ENCODE results near the gene GALNT2.

GALNT2 gene

GRCh38 chr1:230188826-230189225, 121.8 kb downstream of the GALNT2 start:
- Histone ChIP-seq H3K27ac (ENCODE audit: low read depth, low read length) (no peak overlapping the region), H3K4me1 (ENCODE audit: control insufficient read depth, insufficient read depth, low read length, unreplicated experiment) (peaks cover 35% of the 10 kb centered on the region), H3K4me3 (ENCODE audit: low read depth, low read length) (no peak overlapping the region), H3K36me3 (ENCODE audit: insufficient read depth, low read length) (no peaks in the 10 kb centered on the region), H2AFZ (ENCODE audit: low read length, unreplicated experiment) (no peak overlapping the region), H3K79me2 (ENCODE audit: control insufficient read depth, insufficient read depth, low read length, unreplicated experiment) (peaks cover 68% of the 10 kb centered on the region), H3K27me3 (ENCODE audit: insufficient read depth, low read length) (no peaks in the 10 kb centered on the region)

GRCh38 chr1:230189341-230189740, 122.3 kb downstream of the GALNT2 start:
- no peaks in the 10 kb centered on the region for H3K27me3 ChIP-seq (ENCODE audit: insufficient read depth, low read length)
- no peak overlapping the region for H2AFZ ChIP-seq (ENCODE audit: low read length, unreplicated experiment)
- H3K4me1 ChIP-seq (ENCODE audit: control insufficient read depth, insufficient read depth, low read length, unreplicated experiment): peaks cover 35% of the 10 kb centered on the region
- no peaks in the 10 kb centered on the region for H3K36me3 ChIP-seq (ENCODE audit: insufficient read depth, low read length)
- no peak overlapping the region for H3K4me3 ChIP-seq (ENCODE audit: low read depth, low read length)
- peaks cover 72% of the 10 kb centered on the region for H3K79me2 ChIP-seq (ENCODE audit: control insufficient read depth, insufficient read depth, low read length, unreplicated experiment)
- no peak overlapping the region for H3K27ac ChIP-seq (ENCODE audit: low read depth, low read length)

GRCh38 chr1:230189824-230190223, 122.8 kb downstream of the GALNT2 start:
- no peaks in the 10 kb centered on the region for H3K36me3 ChIP-seq (ENCODE audit: insufficient read depth, low read length)

GRCh38 chr1:230191079-230191804, 124.2 kb downstream of the GALNT2 start:
- Histone ChIP-seq H3K79me2 (ENCODE audit: control insufficient read depth, insufficient read depth, low read length, unreplicated experiment) (peaks cover 61% of the 10 kb centered on the region), H3K4me3 (ENCODE audit: low read depth, low read length) (no peak overlapping the region), H3K36me3 (ENCODE audit: insufficient read depth, low read length) (no peaks in the 10 kb centered on the region), H3K4me1 (ENCODE audit: control insufficient read depth, insufficient read depth, low read length, unreplicated experiment) (peaks cover 20% of the 10 kb centered on the region), H3K27ac (ENCODE audit: low read depth, low read length) (peak overlapping the region; percentile 67), H2AFZ (ENCODE audit: low read length, unreplicated experiment) (no peak overlapping the region), H3K27me3 (ENCODE audit: insufficient read depth, low read length) (no peaks in the 10 kb centered on the region)

More at GRCh38 chr1:230189824-230190223, 122.8 kb downstream of the GALNT2 start:
- Histone ChIP-seq H3K79me2 (ENCODE audit: control insufficient read depth, insufficient read depth, low read length, unreplicated experiment) (peaks cover 72% of the 10 kb centered on the region), H3K4me3 (ENCODE audit: low read depth, low read length) (no peak overlapping the region), H3K27ac (ENCODE audit: low read depth, low read length) (no peak overlapping the region), H3K4me1 (ENCODE audit: control insufficient read depth, insufficient read depth, low read length, unreplicated experiment) (peaks cover 34% of the 10 kb centered on the region), H2AFZ (ENCODE audit: low read length, unreplicated experiment) (no peak overlapping the region), H3K27me3 (ENCODE audit: insufficient read depth, low read length) (no peaks in the 10 kb centered on the region)

GRCh38 chr1:230191855-230192254, 124.8 kb downstream of the GALNT2 start:
- no peak overlapping the region for H3K4me3 ChIP-seq (ENCODE audit: low read depth, low read length)
- no peaks in the 10 kb centered on the region for H3K36me3 ChIP-seq (ENCODE audit: insufficient read depth, low read length)
- H3K27me3 ChIP-seq (ENCODE audit: insufficient read depth, low read length): no peaks in the 10 kb centered on the region
- H3K4me1 ChIP-seq (ENCODE audit: control insufficient read depth, insufficient read depth, low read length, unreplicated experiment): peaks cover 13% of the 10 kb centered on the region
- H3K79me2 ChIP-seq (ENCODE audit: control insufficient read depth, insufficient read depth, low read length, unreplicated experiment): peaks cover 60% of the 10 kb centered on the region
- no peak overlapping the region for H3K27ac ChIP-seq (ENCODE audit: low read depth, low read length)
- no peak overlapping the region for H2AFZ ChIP-seq (ENCODE audit: low read length, unreplicated experiment)

- H3K27me3 ChIP-seq (ENCODE audit: insufficient read depth, low read length): no peaks in the 10 kb centered on the region
- H3K4me1 ChIP-seq (ENCODE audit: control insufficient read depth, insufficient read depth, low read length, unreplicated experiment): peaks cover 12% of the 10 kb centered on the region
- H3K36me3 ChIP-seq (ENCODE audit: insufficient read depth, low read length): no peaks in the 10 kb centered on the region
- no peak overlapping the region for H3K4me3 ChIP-seq (ENCODE audit: low read depth, low read length)
- no peak overlapping the region for H3K27ac ChIP-seq (ENCODE audit: low read depth, low read length)
- peaks cover 47% of the 10 kb centered on the region for H3K79me2 ChIP-seq (ENCODE audit: control insufficient read depth, insufficient read depth, low read length, unreplicated experiment)
- H2AFZ ChIP-seq (ENCODE audit: low read length, unreplicated experiment): no peak overlapping the region
These were observed 127.5 kb downstream of the GALNT2 start for GRCh38 chr1:230194525-230194924.

- Histone ChIP-seq H2AFZ (ENCODE audit: low read length, unreplicated experiment) (no peak overlapping the region), H3K27me3 (ENCODE audit: insufficient read depth, low read length) (no peaks in the 10 kb centered on the region), H3K36me3 (ENCODE audit: insufficient read depth, low read length) (no peaks in the 10 kb centered on the region), H3K4me1 (ENCODE audit: control insufficient read depth, insufficient read depth, low read length, unreplicated experiment) (peaks cover 12% of the 10 kb centered on the region), H3K4me3 (ENCODE audit: low read depth, low read length) (no peak overlapping the region), H3K27ac (ENCODE audit: low read depth, low read length) (no peak overlapping the region), H3K79me2 (ENCODE audit: control insufficient read depth, insufficient read depth, low read length, unreplicated experiment) (peaks cover 43% of the 10 kb centered on the region)
These were observed 128.2 kb downstream of the GALNT2 start for GRCh38 chr1:230195199-230195598.

GRCh38 chr1:230196077-230196476, 129.0 kb downstream of the GALNT2 start:
- H3K79me2 ChIP-seq (ENCODE audit: control insufficient read depth, insufficient read depth, low read length, unreplicated experiment): peaks cover 40% of the 10 kb centered on the region
- H3K4me3 ChIP-seq (ENCODE audit: low read depth, low read length): no peak overlapping the region
- no peak overlapping the region for H2AFZ ChIP-seq (ENCODE audit: low read length, unreplicated experiment)
- H3K27me3 ChIP-seq (ENCODE audit: insufficient read depth, low read length): no peaks in the 10 kb centered on the region
- H3K4me1 ChIP-seq (ENCODE audit: control insufficient read depth, insufficient read depth, low read length, unreplicated experiment): peaks cover 5% of the 10 kb centered on the region
- no peak overlapping the region for H3K27ac ChIP-seq (ENCODE audit: low read depth, low read length)
- no peaks in the 10 kb centered on the region for H3K36me3 ChIP-seq (ENCODE audit: insufficient read depth, low read length)

GRCh38 chr1:230197644-230198567, 130.9 kb downstream of the GALNT2 start:
- H3K4me3 ChIP-seq (ENCODE audit: low read depth, low read length): no peak overlapping the region
- H3K27ac ChIP-seq (ENCODE audit: low read depth, low read length): no peak overlapping the region
- no peaks in the 10 kb centered on the region for H3K4me1 ChIP-seq (ENCODE audit: control insufficient read depth, insufficient read depth, low read length, unreplicated experiment)
- peaks cover 28% of the 10 kb centered on the region for H3K79me2 ChIP-seq (ENCODE audit: control insufficient read depth, insufficient read depth, low read length, unreplicated experiment)
- no peaks in the 10 kb centered on the region for H3K27me3 ChIP-seq (ENCODE audit: insufficient read depth, low read length)
- H2AFZ ChIP-seq (ENCODE audit: low read length, unreplicated experiment): no peak overlapping the region
- no peaks in the 10 kb centered on the region for H3K36me3 ChIP-seq (ENCODE audit: insufficient read depth, low read length)

GRCh38 chr1:230199034-230199433, 132.0 kb downstream of the GALNT2 start:
- Histone ChIP-seq H3K4me3 (ENCODE audit: low read depth, low read length) (no peak overlapping the region), H3K79me2 (ENCODE audit: control insufficient read depth, insufficient read depth, low read length, unreplicated experiment) (peaks cover 19% of the 10 kb centered on the region), H3K36me3 (ENCODE audit: insufficient read depth, low read length) (no peaks in the 10 kb centered on the region), H3K4me1 (ENCODE audit: control insufficient read depth, insufficient read depth, low read length, unreplicated experiment) (no peaks in the 10 kb centered on the region), H2AFZ (ENCODE audit: low read length, unreplicated experiment) (no peak overlapping the region), H3K27ac (ENCODE audit: low read depth, low read length) (no peak overlapping the region), H3K27me3 (ENCODE audit: insufficient read depth, low read length) (no peaks in the 10 kb centered on the region)
